Posterior vena cava (tissue), 2 donors: Measurements from ENCODE around the gene IQCF5. TPM values are rescaled to one million over a fixed set of nuclear protein-coding genes. Genes with fewer than 3 reads are reported as not detected.
"Not testable (repeated sequence)": the region's sequence is repeated elsewhere in the genome, so short reads cannot be mapped to it uniquely, and the experiment has no call there.

Experiments
- DNase-seq: peaks from one replicate; pipeline ENCODE4 v3.0.0-alpha.2; 2020; ENCODE audit warnings: low spot score
- intact Hi-C, 2 donors: fragments of 100-400 bp; cut with DNase I; formaldehyde crosslinking; loops; one replicate each; pipeline versions ENCODE4 v1.14.1 to v1.14.2; 2022 to 2023
- long read RNA-seq, 2 donors: library from polyadenylated mRNA; unstranded; transcript quantifications; one replicate each; pipeline ENCODE4 v2.0.0, GENCODE V29; 2020 to 2021
- total RNA-seq, 2 donors: library from RNA; stranded (reverse); fragmentation: NEBNext Ultra II Directional; extraction: Animal tissue kit (Norgen Biotek cat#: 25700); gene quantifications; one replicate each; pipeline ENCODE4 v1.2.1, GENCODE V29; 2021
- donor health status: DM: yes; HTN: yes; CAD: no.
- donor health status: DM: yes; HTN: yes; CAD: no.

Gene IQCF5
- not detected for total RNA-seq
- long read RNA-seq, donor 1: 0 reads
- long read RNA-seq, donor 2: 0 reads

DNA sequence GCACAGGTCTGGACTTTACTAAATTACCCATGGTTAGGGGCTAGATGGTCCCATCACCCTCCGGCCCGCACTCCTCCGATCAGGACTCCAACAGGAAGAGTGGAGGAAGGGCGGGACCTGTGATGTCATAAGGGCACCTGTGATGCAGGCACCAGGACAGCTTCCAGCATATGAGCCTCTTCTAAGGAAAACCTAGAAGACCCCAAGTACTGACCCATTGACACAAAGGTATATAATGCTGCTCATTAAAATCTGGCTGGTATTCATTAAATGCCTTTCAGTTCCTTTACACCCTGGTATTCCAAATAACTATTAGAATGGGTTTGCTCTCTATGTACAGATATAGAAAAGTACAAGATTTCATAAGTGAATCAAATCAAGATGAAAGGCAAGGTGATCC lies at the start of gene IQCF5:
Gene IQCF5, minus strand, starts transcription at position 101 of the 400 bp plus-strand sequence. Its CDS starts 70 bp downstream, at position 31.
- intact Hi-C loops: no loop called here
- no peak for DNase-seq

- no peak for DNase-seq
- intact Hi-C loops: no loop called here
Measured at GRCh38 chr3:51921081-51921578, 45.7 kb upstream of the IQCF5 start.

DNA sequence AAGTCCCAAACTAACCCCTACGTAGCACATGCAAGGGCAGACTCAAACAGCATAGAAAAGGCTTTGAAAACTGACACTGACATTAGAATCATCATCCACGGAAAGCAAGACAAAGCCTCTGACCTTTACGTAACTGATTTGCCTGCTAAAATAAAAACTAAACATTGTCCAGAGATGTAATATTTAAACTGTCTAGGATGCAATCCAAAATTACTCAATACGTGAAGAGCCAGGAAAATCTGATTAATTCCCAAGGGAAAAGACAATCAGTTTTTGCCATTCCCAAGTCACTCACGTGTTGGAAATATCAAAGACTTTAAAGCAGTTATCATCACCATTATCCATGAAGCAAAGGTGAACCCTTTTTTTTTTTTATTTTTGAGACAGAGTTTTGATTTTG lies 41.0 kb upstream of the IQCF5 start:
- intact Hi-C loops: no loop called here

GRCh38 chr3:51908026-51908425 lies 32.6 kb upstream of the IQCF5 start:
- intact Hi-C loops: no loop called here
- DNase-seq: no peak

More for the DNA sequence above, 41.0 kb upstream of the IQCF5 start:
- DNase-seq: no peak

GRCh38 chr3:51904034-51904823 lies 28.8 kb upstream of the IQCF5 start:
- intact Hi-C loops: no loop called here
- no peak for DNase-seq

GRCh38 chr3:51902361-51902760 lies 27.0 kb upstream of the IQCF5 start:
- DNase-seq, intact Hi-C loops: not testable (repeated sequence)

GRCh38 chr3:51900043-51900442 lies 24.6 kb upstream of the IQCF5 start:
- intact Hi-C loops, DNase-seq: not testable (repeated sequence)

DNA sequence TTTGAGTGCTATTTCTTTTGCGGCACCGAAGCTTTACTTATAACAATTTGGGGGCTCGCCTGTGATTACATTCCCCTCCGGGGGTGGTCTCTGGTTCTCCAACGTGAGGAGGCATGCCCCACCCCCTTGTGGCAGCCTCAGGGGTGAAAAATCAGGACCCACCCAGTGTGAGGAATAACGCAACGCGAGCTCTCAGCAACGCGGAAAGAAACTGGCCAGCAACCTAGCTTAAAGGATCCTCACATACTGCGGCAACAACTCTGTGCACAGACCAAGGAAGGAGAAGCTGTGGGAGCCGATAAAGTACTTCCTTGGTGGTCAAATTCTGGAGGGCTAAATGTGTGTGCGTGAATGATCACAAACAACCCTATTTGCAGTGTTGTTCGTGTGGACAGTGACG lies 22.0 kb upstream of the IQCF5 start:
- intact Hi-C loops: no loop called here
- no peak for DNase-seq

DNA sequence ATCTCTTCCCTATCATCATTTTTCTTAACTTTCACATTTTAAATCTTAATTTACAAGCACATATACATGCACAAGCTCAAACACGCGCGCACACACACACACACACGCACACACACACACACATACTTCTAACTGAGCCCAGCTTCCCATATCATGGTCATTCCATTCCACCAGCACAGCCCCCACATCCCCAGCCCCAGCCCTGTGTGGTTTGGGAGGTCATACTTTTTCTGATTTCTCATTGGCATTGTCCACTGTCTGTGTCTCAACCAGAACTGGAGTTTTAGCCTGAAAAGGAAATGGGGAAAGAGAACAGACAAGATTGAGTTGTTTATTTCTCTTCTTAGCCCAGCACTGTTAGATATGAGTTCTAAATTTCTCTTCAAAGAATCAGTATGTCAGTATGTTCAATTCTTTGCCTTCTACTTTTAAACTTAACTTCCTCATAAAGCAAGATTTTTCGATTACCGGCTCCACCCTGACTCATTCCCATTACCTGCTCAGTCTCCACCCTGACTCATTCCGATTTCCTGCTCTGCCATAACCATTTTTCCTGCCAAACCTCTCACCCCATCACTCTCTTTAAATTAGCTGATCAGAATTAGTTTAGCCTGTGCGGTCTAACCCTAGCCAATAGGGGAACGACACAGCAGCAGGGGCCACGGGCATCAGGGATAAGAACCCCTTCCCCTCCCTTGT lies 21.4 kb upstream of the IQCF5 start:
- intact Hi-C loops: no loop called here
- no peak for DNase-seq

GRCh38 chr3:51894939-51895338 lies 19.5 kb upstream of the IQCF5 start:
- intact Hi-C loops: no loop called here
- no peak for DNase-seq

- DNase-seq: no peak
- intact Hi-C loops: no loop called here
Measured at GRCh38 chr3:51894391-51894790, 19.0 kb upstream of the IQCF5 start.

DNA sequence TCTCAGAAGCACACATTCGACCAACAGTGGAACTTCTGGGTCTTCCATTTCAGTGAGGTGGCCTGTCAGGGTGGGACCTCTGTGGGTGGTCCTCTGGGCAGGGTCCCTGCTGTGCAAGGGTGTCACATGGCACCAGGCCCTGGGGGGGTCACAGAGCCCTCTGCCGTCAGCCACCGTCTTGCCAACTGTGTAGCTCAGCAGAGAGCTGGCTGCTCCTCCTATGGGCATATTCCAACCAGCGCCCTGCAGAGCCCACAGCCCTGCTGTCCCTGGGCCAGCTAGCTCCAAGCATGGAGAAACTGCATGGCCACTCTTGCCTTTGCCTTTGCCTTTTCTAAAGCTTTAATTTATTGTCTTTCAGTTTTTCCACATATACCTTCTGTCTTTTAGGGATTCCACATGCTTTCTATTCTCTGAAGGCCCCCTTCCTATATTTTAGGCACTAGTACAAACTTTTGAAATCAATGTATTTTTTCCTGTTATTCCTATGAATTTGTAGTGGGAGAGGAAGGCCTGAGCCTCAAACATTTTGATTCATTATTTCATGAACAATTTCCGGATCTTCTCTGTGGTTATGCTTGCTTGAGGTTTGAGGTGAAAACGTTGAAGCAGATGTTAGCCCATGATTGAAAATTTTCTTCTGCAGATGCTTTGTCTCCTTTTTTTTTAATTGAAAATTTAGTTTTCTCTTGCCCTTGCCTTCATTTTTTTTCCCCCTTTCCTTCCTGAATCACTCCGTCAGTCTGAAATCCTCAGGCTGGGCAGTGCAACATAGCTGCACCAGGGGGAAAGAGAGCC lies 16.0 kb upstream of the IQCF5 start:
- no peak for DNase-seq
- intact Hi-C loops: no loop called here

- no peak for DNase-seq
- intact Hi-C loops: no loop called here
Measured at GRCh38 chr3:51888463-51889105, 13.2 kb upstream of the IQCF5 start.

DNA sequence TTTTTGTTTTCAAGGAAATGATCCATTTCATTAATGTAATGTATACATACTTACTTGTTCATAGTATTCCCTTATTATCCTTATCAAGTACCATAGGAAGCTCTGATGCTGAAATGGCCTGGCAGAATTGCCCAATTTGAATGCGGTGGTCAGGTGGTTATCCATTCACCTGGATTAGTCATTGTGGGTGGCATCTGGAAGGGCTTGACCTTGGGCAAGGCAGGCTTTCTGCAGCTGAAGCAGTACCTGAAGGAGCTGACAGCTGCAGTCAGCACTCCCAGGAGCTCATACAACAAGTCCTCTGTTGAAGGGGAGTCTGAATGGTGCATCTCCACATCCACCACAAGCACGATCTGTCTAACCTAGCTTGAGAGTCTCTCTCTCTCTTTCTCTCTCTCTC lies 12.2 kb upstream of the IQCF5 start:
- intact Hi-C loops: no loop called here
- DNase-seq: no peak

DNA sequence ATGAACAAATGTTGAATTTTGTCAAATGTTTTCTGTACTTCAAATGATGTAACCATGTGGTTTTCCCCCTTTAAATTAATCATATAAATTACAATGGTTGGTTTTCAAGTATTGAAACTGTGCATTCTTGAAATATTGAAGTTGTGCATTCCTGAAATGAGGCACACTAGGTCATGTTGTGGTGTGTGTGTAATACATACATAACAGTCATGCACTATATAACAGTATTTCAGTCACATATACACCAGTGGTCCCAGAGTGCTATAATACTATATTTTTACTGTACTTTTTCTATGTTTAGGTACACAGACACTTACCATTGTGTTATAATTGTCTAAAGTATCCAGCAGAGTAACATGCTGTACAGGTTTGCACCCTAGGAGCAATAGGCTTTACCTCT lies 11.0 kb upstream of the IQCF5 start:
- DNase-seq: no peak
- intact Hi-C loops: no loop called here

DNA sequence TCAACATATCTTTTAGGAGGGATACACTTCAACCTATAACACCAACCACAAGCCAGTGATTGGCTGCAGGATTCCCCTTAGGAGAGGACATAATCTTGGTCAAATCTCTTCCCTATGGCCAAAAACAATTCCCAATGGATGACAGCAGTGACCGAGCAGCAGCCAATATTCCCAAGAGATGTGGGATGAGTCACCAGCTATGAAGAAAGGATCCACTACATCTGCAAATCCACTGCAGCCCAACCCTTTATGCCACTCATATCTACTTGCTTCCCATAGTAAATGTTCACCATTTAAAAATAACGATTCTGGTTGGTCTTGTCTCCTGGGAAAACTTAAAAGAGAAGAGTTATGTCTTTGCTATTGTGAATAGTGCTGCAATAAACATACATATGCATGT lies 4.5 kb upstream of the IQCF5 start:
- no peak for DNase-seq
- intact Hi-C loops: no loop called here

GRCh38 chr3:51876186-51876585 lies 785 bp upstream of the IQCF5 start:
- intact Hi-C loops: no loop called here
- no peak for DNase-seq

GRCh38 chr3:51874889-51875288 lies 512 bp downstream of the IQCF5 start:
- intact Hi-C loops: no loop called here
- DNase-seq: no peak

DNA sequence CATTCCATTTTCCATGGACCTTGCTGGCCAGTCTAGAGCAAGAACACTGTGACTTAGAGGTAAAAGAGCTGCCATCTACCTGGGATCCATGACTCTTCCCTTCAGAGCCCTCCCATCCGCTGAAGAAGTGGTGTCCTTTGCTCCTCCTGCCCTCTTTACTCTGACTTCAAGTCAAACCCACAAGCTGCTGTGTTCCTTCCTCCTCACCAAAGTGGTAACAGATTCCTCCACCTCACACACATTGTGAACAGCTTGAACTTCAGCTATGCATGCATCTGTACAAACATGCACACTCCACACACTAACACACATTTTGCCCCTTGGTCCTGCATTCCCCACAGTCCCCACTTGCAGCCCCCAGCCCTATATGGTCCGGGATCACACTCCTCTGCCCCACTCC lies 990 bp downstream of the IQCF5 start:
- intact Hi-C loops: no loop called here
- no peak for DNase-seq
